ENCODE data around the gene RALGDS.
"Not testable (repeated sequence)": the region's sequence is repeated elsewhere in the genome, so short reads cannot be mapped to it uniquely, and the experiment has no call there.

RALGDS gene

GRCh38 chr9:133121198-133121914 lies at the start of gene RALGDS:
Gene RALGDS (minus strand): TSS chr9:133121240. CDS start chr9:133121154, 86 bp downstream.
- peak; percentile 68 for DNase-seq (ENCODE audit: low read depth)

- no peak for DNase-seq (ENCODE audit: low read depth)
These were observed 49.7 kb upstream of the RALGDS start for GRCh38 chr9:133170716-133171115.

GRCh38 chr9:133169687-133170086 lies 48.6 kb upstream of the RALGDS start:
- DNase-seq (ENCODE audit: low read depth): not testable (repeated sequence)

GRCh38 chr9:133169102-133169501 lies 48.1 kb upstream of the RALGDS start:
- DNase-seq (ENCODE audit: low read depth): no peak

- DNase-seq (ENCODE audit: low read depth): no peak
These were observed 47.4 kb upstream of the RALGDS start for GRCh38 chr9:133168432-133168831.

GRCh38 chr9:133167769-133168168 lies 46.7 kb upstream of the RALGDS start:
- DNase-seq (ENCODE audit: low read depth): no peak

GRCh38 chr9:133167096-133167730 lies 46.2 kb upstream of the RALGDS start:
- no peak for DNase-seq (ENCODE audit: low read depth)

GRCh38 chr9:133166392-133166791 lies 45.4 kb upstream of the RALGDS start:
- DNase-seq (ENCODE audit: low read depth): no peak

- DNase-seq (ENCODE audit: low read depth): no peak
These were observed 44.4 kb upstream of the RALGDS start for GRCh38 chr9:133165452-133165730.

- DNase-seq (ENCODE audit: low read depth): no peak
These were observed 43.2 kb upstream of the RALGDS start for GRCh38 chr9:133164191-133164590.

GRCh38 chr9:133163504-133164172 lies 42.6 kb upstream of the RALGDS start, which contains the start of gene GBGT1:
Gene GBGT1 (minus strand): TSS chr9:133163914. CDS start chr9:133162412, 1,502 bp downstream.
- DNase-seq (ENCODE audit: low read depth): no peak

- no peak for DNase-seq (ENCODE audit: low read depth)
These were observed 41.9 kb upstream of the RALGDS start for GRCh38 chr9:133162861-133163503.

GRCh38 chr9:133161547-133161950 lies 40.5 kb upstream of the RALGDS start:
- no peak for DNase-seq (ENCODE audit: low read depth)

- no peak for DNase-seq (ENCODE audit: low read depth)
These were observed 39.9 kb upstream of the RALGDS start for GRCh38 chr9:133160742-133161546.

- DNase-seq (ENCODE audit: low read depth): no peak
These were observed 37.7 kb upstream of the RALGDS start for GRCh38 chr9:133158695-133159094.

- DNase-seq (ENCODE audit: low read depth): no peak
These were observed 34.1 kb upstream of the RALGDS start for GRCh38 chr9:133155156-133155555.

GRCh38 chr9:133154097-133154989 lies 33.3 kb upstream of the RALGDS start:
- no peak for DNase-seq (ENCODE audit: low read depth)

- no peak for DNase-seq (ENCODE audit: low read depth)
These were observed 32.4 kb upstream of the RALGDS start for GRCh38 chr9:133153227-133154096.

GRCh38 chr9:133151601-133152525 lies 30.8 kb upstream of the RALGDS start:
- no peak for DNase-seq (ENCODE audit: low read depth)

Measured in GM04504 (cell line).